Activated T-helper 2 cell treated with anti-CD3 and anti-CD28 coated beads, Interferon-gamma antibody, Interleukin-2, Interleukin-4, amounts not matched to agents 10 μg/mL and 5 μg/mL and 100 μg/mL, durations not matched to agents 14 hours and 24 hours and 36 hours (primary cell): ENCODE measurements around the gene CHCHD1. TPM values are rescaled to one million over a fixed set of nuclear protein-coding genes. Genes with fewer than 3 reads are reported as not detected.

Source experiments
- DNase-seq: peaks from one replicate; pipeline ENCODE4 v3.0.0; 2021; ENCODE audit warnings: low spot score
- H3K27ac Mint-ChIP-seq: one replicate; pipeline ENCODE4 v1.8.0; 2021; ENCODE audit warnings: mixed read lengths
- H3K27me3 Mint-ChIP-seq: one replicate; pipeline ENCODE4 v1.8.0; 2021; ENCODE audit warnings: low read depth, mixed read lengths
- H3K36me3 Mint-ChIP-seq: one replicate; pipeline ENCODE4 v1.8.0; 2021; ENCODE audit warnings: low read depth, mixed read lengths
- H3K4me1 Mint-ChIP-seq: one replicate; pipeline ENCODE4 v1.8.0; 2021; ENCODE audit warnings: low read depth, mixed read lengths
- H3K4me3 Mint-ChIP-seq: one replicate; pipeline ENCODE4 v1.8.0; 2021; ENCODE audit warnings: low read depth, mild to moderate bottlenecking, moderate library complexity, mixed read lengths
- H3K9me3 Mint-ChIP-seq: one replicate; pipeline ENCODE4 v1.8.0; 2021; ENCODE audit warnings: mixed read lengths
- intact Hi-C: fragments of 100-400 bp; cut with micrococcal nuclease; formaldehyde crosslinking; loops from one replicate; pipeline ENCODE4 v1.15.1; 2023
- total RNA-seq: library from RNA; stranded (reverse); gene quantifications from 2 replicates; pipeline ENCODE4 v1.2.3, GENCODE V29; 2022

The CHCHD1 gene
- total RNA-seq, 1 donor from 2014 or later: 35.2 TPM

GRCh38 chr10:73773152-73773879 lies 8.5 kb upstream of the CHCHD1 start:
- Mint-ChIP-seq H3K36me3 (peaks cover 85% of the 10 kb centered on the region), H3K9me3 (no peaks in the 10 kb centered on the region), H3K27ac (peak overlapping the region; percentile 90), H3K4me3 (peak overlapping the region; percentile 96), H3K27me3 (no peaks in the 10 kb centered on the region), H3K4me1 (peaks cover 52% of the 10 kb centered on the region)
- intact Hi-C loops: loop anchor here (5.0 to 10.0 kb wide), 3 partner anchors 39 to 279 kb away; partner anchors contain the start of genes NDST2, PPP3CB and VCL
- DNase-seq: peak; percentile 16

DNA sequence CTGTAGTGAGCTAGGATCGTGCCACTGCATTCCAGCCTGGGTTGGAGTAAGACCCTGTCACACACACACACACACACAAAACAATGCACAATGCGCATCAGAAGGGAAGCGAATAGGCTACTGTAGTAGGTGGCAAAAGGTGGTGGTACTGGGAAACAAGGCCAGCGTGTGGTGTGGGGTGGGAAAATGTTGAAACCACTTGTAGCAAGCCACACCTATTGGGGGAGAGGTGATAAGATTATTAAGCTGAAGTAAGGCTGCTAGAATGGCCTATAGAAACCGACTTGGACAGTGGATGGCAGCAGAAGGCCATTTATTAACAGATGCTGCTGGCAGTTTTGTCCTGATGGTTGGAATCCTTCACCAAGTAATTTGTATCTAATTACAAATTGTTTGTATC lies 7.2 kb upstream of the CHCHD1 start:
- DNase-seq: no peak
- Mint-ChIP-seq H3K4me3 (peak overlapping the region; percentile 96), H3K27me3 (no peaks in the 10 kb centered on the region), H3K9me3 (no peaks in the 10 kb centered on the region), H3K36me3 (peaks cover 80% of the 10 kb centered on the region), H3K27ac (no peak overlapping the region), H3K4me1 (peaks cover 45% of the 10 kb centered on the region)
- intact Hi-C loops: loop anchor here (5.0 to 10.0 kb wide), 3 partner anchors 38 to 280 kb away; partner anchors contain the start of genes NDST2, PPP3CB and VCL

DNA sequence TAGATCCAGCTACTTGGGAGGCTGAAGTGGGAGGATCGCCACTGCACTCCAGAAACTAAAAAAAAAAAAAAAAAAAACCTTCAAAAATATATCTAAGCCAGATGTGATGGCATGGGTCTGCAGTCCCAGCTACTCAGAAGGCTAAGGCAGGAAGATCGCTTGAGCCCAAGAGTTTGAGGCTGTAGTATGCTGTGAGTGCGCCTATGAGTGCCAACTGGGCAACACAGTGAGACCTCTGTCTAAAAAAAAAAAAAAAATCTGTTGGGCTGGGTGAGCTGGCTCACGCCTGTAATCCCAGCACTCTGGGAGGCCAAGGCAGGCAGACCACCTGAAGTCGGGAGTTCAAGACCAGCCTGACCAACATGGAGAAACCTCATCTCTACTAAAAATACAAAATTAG lies 2.8 kb upstream of the CHCHD1 start:
- Mint-ChIP-seq H3K27ac (no peak overlapping the region), H3K9me3 (no peaks in the 10 kb centered on the region)
- intact Hi-C loops: loop anchor here (10.0 kb wide), 1 partner anchor 284 kb away; the partner anchor contains the start of gene PPP3CB

GRCh38 chr10:73779539-73780197 lies 2.2 kb upstream of the CHCHD1 start:
- intact Hi-C loops: loop anchor here (10.0 kb wide), 5 partner anchors 95 to 1335 kb away; partner anchors contain the start of genes CAMK2G, PPP3CB and SAMD8
- no peaks in the 10 kb centered on the region for H3K9me3 Mint-ChIP-seq
- no peak for DNase-seq
- peak overlapping the region; percentile 61 for H3K4me3 Mint-ChIP-seq
- H3K4me1 Mint-ChIP-seq: peaks cover 46% of the 10 kb centered on the region
- H3K36me3 Mint-ChIP-seq: peaks cover 57% of the 10 kb centered on the region
- no peaks in the 10 kb centered on the region for H3K27me3 Mint-ChIP-seq
- peak overlapping the region; percentile 24 for H3K27ac Mint-ChIP-seq

More for the DNA sequence above, 2.8 kb upstream of the CHCHD1 start:
- Mint-ChIP-seq H3K27me3 (no peaks in the 10 kb centered on the region), H3K4me3 (no peak overlapping the region), H3K36me3 (peaks cover 63% of the 10 kb centered on the region), H3K4me1 (peaks cover 51% of the 10 kb centered on the region)
- DNase-seq: no peak

- DNase-seq: no peak
- H3K36me3 Mint-ChIP-seq: peaks cover 50% of the 10 kb centered on the region
- H3K27ac Mint-ChIP-seq: peak overlapping the region; percentile 40
- peaks cover 46% of the 10 kb centered on the region for H3K4me1 Mint-ChIP-seq
- no peaks in the 10 kb centered on the region for H3K27me3 Mint-ChIP-seq
- peak overlapping the region; percentile 99 for H3K4me3 Mint-ChIP-seq
- H3K9me3 Mint-ChIP-seq: no peaks in the 10 kb centered on the region
- intact Hi-C loops: loop anchor here (10.0 kb wide), 4 partner anchors 94 to 1334 kb away; partner anchors contain the start of genes CAMK2G and SAMD8
Observed at GRCh38 chr10:73780301-73780700, 1.5 kb upstream of the CHCHD1 start.

- Mint-ChIP-seq H3K27me3 (no peaks in the 10 kb centered on the region), H3K36me3 (peaks cover 44% of the 10 kb centered on the region), H3K4me3 (peak overlapping the region; percentile 99), H3K4me1 (peaks cover 40% of the 10 kb centered on the region), H3K27ac (peak overlapping the region; percentile 49), H3K9me3 (no peaks in the 10 kb centered on the region)
- DNase-seq: no peak
- intact Hi-C loops: loop anchor here (10.0 kb wide), 4 partner anchors 94 to 1334 kb away; partner anchors contain the start of genes CAMK2G and SAMD8
Observed at GRCh38 chr10:73780966-73781365, 882 bp upstream of the CHCHD1 start.

GRCh38 chr10:73781548-73781878 lies 335 bp upstream of the CHCHD1 start:
- no peaks in the 10 kb centered on the region for H3K9me3 Mint-ChIP-seq
- H3K27ac Mint-ChIP-seq: peak overlapping the region; percentile 99
- intact Hi-C loops: loop anchor here (10.0 kb wide), 4 partner anchors 93 to 1333 kb away; partner anchors contain the start of genes CAMK2G and SAMD8
- peaks cover 43% of the 10 kb centered on the region for H3K36me3 Mint-ChIP-seq
- peaks cover 44% of the 10 kb centered on the region for H3K4me1 Mint-ChIP-seq
- H3K4me3 Mint-ChIP-seq: peak overlapping the region; percentile 99
- no peaks in the 10 kb centered on the region for H3K27me3 Mint-ChIP-seq
- DNase-seq: no peak

GRCh38 chr10:73782749-73783085 lies 869 bp downstream of the CHCHD1 start:
- Mint-ChIP-seq H3K9me3 (no peaks in the 10 kb centered on the region), H3K27ac (peak overlapping the region; percentile 99), H3K4me1 (peaks cover 43% of the 10 kb centered on the region), H3K4me3 (peak overlapping the region; percentile 99), H3K27me3 (no peaks in the 10 kb centered on the region), H3K36me3 (peaks cover 33% of the 10 kb centered on the region)
- DNase-seq: no peak
- intact Hi-C loops: loop anchor here (10.0 kb wide), 4 partner anchors 92 to 1332 kb away; partner anchors contain the start of genes CAMK2G and SAMD8

DNA sequence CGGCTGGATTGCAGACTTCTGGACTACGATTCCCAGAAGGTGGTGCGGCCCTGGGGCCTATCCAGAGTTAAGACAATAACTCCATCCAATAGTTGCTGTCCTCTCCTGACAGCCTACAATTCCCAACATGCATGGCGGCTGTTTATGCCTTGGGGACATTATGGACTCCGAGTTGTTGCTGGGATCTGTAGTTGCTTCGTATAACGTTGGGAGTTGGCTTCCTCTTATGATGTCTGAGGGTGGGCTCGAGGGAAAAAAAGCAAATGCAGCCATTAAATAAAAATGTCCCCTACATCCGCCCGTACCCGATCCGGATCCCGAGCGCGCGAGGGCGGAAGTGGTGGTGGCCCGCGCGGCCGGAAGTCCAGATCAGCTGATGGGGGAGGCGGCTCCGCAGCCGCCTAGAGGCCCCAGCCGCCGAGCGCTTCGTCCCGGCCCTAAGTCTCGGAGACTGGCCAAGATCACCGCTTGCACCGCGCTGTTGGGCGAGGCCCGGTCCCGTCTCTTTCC lies 3.4 kb downstream of the CHCHD1 start, which contains the start of gene ZSWIM8:
Gene ZSWIM8, plus strand, starts transcription at position 396 of the 510 bp plus-strand sequence. CDS start 273 bp downstream, outside the sequence.
- peaks cover 27% of the 10 kb centered on the region for H3K36me3 Mint-ChIP-seq
- H3K27ac Mint-ChIP-seq: peak within 1 kb of the TSS; percentile 91
- intact Hi-C loops: loop anchor here (1.0 to 10.0 kb wide), 9 partner anchors 13 to 1330 kb away; partner anchors contain the start of genes CAMK2G, DNAJC9, NDST2 and SAMD8
- no peaks in the 10 kb centered on the region for H3K27me3 Mint-ChIP-seq
- peaks cover 35% of the 10 kb centered on the region for H3K4me1 Mint-ChIP-seq
- H3K9me3 Mint-ChIP-seq: no peaks in the 10 kb centered on the region
- peak within 1 kb of the TSS; percentile 92 for H3K4me3 Mint-ChIP-seq
- DNase-seq: peak; percentile 80

DNA sequence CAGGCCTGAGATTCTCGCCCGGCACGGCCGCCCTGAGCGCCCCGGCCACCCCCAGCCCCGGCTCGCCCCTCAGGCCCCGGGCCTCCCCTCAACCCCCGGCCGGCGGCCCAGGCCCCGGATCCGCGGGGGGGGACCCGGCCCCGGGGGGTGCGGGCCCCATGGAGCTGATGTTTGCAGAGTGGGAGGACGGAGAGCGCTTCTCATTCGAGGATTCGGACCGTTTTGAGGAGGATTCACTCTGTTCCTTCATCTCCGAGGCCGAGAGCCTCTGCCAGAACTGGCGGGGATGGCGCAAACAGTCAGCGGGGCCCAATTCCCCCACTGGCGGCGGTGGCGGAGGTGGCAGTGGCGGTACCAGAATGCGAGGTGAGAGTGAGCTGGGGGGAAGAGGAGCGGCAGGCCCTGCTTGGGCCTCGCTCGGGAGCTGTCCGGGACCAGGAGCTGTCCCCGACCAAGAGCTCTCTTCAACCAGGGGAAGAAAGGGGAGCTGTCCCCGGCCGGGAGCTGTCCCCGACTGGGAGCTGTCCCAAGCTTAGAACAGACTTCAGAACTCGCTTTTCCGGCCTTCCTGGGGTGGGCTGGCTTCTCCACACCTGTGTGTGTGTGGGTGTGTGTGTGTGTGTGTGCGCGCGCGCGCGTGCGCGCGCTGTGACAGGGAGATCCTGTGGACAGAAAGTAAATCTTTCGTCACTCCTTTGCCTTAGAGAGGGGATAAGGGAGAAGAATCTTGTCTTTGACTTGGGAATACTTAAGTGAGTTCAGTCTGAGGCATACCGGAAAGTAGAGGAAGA lies 4.1 kb downstream of the CHCHD1 start:
- H3K36me3 Mint-ChIP-seq: peaks cover 26% of the 10 kb centered on the region

GRCh38 chr10:73786512-73786885 lies 4.7 kb downstream of the CHCHD1 start:
- DNase-seq: no peak
- Mint-ChIP-seq H3K36me3 (peaks cover 31% of the 10 kb centered on the region), H3K4me1 (peaks cover 29% of the 10 kb centered on the region), H3K9me3 (no peaks in the 10 kb centered on the region), H3K4me3 (peak overlapping the region; percentile 92), H3K27me3 (no peaks in the 10 kb centered on the region), H3K27ac (peak overlapping the region; percentile 75)
- intact Hi-C loops: loop anchor here (10.0 kb wide), 4 partner anchors 88 to 1328 kb away; partner anchors contain the start of genes CAMK2G and SAMD8

More for the DNA sequence above, 4.1 kb downstream of the CHCHD1 start:
- Mint-ChIP-seq H3K4me1 (peaks cover 29% of the 10 kb centered on the region), H3K27me3 (no peaks in the 10 kb centered on the region), H3K9me3 (no peaks in the 10 kb centered on the region), H3K4me3 (peak overlapping the region; percentile 92), H3K27ac (peak overlapping the region; percentile 91)
- DNase-seq: peak; percentile 42
- intact Hi-C loops: loop anchor here (1.0 to 10.0 kb wide), 9 partner anchors 14 to 1329 kb away; partner anchors contain the start of genes CAMK2G, DNAJC9, NDST2 and SAMD8
